Measurements from ENCODE around the gene NCAPG2. TPM values are rescaled to one million over a fixed set of nuclear protein-coding genes. Genes with fewer than 3 reads are reported as not detected.

NCAPG2 gene
- total and polyA plus RNA-seq, 2 of the 13 experiments (the other 11 are each of a cell fraction or from before 2014, with no cell fraction given): 15.1 to 30.7 TPM

DNA sequence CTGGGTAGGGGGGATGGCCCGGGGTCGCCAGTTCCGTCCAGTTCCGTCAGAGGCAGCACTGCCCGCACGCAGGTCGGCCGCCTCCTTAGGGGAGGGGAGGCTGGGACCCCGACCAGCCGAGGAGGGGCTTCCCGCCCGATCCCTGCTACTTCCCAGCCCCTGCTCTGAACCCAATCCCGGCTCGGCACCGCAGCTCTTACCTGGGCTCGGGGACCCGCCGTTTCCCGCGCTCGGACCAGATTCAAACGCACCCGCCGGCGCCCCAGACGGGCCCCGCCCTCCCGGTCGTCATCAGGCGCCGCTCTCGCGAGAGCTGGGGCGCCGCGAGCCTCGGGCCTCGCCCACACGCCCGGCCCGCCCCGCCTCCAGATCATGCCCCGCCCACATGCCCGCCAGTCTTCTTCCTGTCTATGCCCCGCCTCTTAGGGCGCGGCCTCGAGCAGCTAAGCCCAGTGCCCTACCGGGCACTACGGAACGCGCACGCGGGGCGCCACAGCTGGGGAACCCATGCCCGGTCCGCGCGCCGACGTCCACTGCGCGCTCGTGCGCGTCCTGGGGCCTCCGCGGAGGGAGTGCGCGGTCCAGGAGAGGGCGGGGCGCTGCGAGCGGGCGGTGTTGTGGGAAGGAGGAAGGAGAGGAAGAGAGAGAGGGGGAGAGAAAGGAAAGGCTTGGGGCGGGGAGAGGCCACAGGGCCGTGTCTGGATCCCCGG lies at the start of gene NCAPG2 (continued):
- no peak for TF ChIP-seq FOXJ3 (CRISPR knock-in tag; IDR thresholded peaks at IDR 0.05; ENCODE audit: borderline replicate concordance)
- TF ChIP-seq, protein P1, sequence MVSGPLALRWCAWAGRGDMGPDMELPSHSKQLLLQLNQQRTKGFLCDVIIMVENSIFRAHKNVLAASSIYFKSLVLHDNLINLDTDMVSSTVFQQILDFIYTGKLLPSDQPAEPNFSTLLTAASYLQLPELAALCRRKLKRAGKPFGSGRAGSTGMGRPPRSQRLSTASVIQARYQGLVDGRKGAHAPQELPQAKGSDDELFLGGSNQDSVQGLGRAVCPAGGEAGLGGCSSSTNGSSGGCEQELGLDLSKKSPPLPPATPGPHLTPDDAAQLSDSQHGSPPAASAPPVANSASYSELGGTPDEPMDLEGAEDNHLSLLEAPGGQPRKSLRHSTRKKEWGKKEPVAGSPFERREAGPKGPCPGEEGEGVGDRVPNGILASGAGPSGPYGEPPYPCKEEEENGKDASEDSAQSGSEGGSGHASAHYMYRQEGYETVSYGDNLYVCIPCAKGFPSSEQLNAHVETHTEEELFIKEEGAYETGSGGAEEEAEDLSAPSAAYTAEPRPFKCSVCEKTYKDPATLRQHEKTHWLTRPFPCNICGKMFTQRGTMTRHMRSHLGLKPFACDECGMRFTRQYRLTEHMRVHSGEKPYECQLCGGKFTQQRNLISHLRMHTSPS (CRISPR knock-in tag; IDR thresholded peaks at IDR 0.05; ENCODE audit: low read depth): peak; percentile 90
- TF ChIP-seq ZNF749 (CRISPR knock-in tag; IDR thresholded peaks at IDR 0.05; ENCODE audit: borderline replicate concordance): no peak; the same call in 1 of the 2 replicates
- TF ChIP-seq ZNF333 (CRISPR knock-in tag; IDR thresholded peaks at IDR 0.05; ENCODE audit: borderline replicate concordance): peak; percentile 72; the same call in 1 of the 2 replicates
- peak; percentile 89 for TF ChIP-seq SIN3B (IDR thresholded peaks at IDR 0.05; ENCODE audit: low read length)
- TF ChIP-seq PHB2 (IDR thresholded peaks at IDR 0.05; ENCODE audit: partially characterized antibody): no peak
- TF ChIP-seq, protein P2, sequence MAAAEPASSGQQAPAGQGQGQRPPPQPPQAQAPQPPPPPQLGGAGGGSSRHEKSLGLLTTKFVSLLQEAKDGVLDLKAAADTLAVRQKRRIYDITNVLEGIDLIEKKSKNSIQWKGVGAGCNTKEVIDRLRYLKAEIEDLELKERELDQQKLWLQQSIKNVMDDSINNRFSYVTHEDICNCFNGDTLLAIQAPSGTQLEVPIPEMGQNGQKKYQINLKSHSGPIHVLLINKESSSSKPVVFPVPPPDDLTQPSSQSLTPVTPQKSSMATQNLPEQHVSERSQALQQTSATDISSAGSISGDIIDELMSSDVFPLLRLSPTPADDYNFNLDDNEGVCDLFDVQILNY (CRISPR knock-in tag; conservative IDR thresholded peaks at IDR 0.05): peak; percentile 97
- TF ChIP-seq, protein P3, sequence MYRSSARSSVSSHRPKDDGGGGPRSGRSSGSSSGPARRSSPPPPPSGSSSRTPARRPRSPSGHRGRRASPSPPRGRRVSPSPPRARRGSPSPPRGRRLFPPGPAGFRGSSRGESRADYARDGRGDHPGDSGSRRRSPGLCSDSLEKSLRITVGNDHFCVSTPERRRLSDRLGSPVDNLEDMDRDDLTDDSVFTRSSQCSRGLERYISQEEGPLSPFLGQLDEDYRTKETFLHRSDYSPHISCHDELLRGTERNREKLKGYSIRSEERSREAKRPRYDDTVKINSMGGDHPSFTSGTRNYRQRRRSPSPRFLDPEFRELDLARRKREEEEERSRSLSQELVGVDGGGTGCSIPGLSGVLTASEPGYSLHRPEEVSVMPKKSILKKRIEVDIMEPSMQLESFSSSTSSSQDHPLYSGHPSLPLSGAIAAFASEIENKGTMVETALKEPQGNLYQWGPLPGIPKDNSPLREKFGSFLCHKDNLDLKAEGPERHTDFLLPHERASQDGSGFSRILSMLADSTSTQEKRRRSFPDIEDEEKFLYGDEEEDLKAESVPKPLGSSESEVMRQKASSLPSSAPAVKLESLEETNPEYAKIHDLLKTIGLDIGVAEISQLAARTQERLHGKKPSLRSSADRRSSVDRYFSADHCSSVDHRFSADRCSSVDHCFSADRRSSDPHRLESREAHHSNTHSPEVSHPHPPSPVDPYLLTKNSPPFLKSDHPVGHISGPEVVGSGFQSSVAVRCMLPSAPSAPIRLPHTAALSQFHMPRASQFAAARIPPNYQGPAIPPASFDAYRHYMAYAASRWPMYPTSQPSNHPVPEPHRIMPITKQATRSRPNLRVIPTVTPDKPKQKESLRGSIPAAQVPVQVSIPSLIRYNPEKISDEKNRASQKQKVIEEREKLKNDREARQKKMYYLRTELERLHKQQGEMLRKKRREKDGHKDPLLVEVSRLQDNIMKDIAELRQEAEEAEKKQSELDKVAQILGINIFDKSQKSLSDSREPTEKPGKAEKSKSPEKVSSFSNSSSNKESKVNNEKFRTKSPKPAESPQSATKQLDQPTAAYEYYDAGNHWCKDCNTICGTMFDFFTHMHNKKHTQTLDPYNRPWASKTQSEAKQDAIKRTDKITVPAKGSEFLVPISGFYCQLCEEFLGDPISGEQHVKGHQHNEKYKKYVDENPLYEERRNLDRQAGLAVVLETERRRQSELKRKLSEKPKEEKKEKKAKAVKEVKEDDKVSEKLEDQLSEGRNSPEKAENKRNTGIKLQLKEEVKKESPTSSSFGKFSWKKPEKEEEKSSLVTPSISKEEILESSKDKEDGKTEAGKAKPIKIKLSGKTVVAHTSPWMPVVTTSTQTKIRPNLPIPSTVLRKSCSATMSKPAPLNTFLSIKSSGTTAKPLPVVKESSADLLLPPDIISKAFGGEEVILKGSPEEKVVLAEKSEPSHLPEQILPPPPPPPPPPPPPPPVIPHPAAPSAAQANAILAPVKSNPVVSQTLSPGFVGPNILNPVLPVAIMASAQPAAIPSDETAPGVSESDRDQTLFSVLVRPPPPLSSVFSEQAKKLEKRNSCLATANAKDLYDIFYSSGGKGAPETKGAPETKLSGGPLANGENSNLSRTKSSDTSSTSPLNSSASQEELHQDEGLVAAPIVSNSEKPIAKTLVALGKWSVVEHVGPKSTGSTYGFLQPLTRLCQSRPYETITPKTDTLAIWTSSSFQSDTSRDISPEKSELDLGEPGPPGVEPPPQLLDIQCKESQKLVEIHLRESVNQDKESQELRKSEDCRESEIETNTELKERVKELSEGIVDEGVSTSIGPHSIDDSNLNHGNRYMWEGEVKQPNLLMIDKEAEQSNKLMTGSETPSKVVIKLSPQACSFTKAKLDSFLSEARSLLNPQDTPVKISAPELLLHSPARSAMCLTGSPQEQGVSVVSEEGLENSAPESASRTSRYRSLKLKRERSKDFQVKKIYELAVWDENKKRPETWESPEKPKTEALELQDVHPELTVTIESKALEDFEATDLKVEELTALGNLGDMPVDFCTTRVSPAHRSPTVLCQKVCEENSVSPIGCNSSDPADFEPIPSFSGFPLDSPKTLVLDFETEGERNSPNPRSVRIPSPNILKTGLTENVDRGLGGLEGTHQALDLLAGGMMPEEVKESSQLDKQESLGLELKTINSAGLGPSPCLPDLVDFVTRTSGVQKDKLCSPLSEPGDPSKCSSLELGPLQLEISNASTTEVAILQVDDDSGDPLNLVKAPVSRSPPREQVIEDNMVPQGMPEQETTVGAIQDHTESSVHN (CRISPR knock-in tag; IDR thresholded peaks at IDR 0.05): 0 out of 2 replicates have a peak, but pooled peaks have one; percentile 41
- TF ChIP-seq RNF2 (conservative IDR thresholded peaks at IDR 0.05; ENCODE audit: low read depth): peak; percentile 58; the same call in 1 of the 2 replicates
- no peak for TF ChIP-seq CREM (IDR thresholded peaks at IDR 0.05)
- no peak for TF ChIP-seq CREM (CRISPR knock-in tag; IDR thresholded peaks at IDR 0.05)
- TF ChIP-seq, protein P4, sequence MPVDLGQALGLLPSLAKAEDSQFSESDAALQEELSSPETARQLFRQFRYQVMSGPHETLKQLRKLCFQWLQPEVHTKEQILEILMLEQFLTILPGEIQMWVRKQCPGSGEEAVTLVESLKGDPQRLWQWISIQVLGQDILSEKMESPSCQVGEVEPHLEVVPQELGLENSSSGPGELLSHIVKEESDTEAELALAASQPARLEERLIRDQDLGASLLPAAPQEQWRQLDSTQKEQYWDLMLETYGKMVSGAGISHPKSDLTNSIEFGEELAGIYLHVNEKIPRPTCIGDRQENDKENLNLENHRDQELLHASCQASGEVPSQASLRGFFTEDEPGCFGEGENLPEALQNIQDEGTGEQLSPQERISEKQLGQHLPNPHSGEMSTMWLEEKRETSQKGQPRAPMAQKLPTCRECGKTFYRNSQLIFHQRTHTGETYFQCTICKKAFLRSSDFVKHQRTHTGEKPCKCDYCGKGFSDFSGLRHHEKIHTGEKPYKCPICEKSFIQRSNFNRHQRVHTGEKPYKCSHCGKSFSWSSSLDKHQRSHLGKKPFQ (CRISPR knock-in tag; IDR thresholded peaks at IDR 0.05; ENCODE audit: insufficient replicate concordance): no peak
- TF ChIP-seq, protein P5, sequence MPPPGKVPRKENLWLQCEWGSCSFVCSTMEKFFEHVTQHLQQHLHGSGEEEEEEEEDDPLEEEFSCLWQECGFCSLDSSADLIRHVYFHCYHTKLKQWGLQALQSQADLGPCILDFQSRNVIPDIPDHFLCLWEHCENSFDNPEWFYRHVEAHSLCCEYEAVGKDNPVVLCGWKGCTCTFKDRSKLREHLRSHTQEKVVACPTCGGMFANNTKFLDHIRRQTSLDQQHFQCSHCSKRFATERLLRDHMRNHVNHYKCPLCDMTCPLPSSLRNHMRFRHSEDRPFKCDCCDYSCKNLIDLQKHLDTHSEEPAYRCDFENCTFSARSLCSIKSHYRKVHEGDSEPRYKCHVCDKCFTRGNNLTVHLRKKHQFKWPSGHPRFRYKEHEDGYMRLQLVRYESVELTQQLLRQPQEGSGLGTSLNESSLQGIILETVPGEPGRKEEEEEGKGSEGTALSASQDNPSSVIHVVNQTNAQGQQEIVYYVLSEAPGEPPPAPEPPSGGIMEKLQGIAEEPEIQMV (CRISPR knock-in tag; IDR thresholded peaks at IDR 0.05; ENCODE audit: low read depth): peak; percentile 94
- TF ChIP-seq ZNF75D (CRISPR knock-in tag; IDR thresholded peaks at IDR 0.05; ENCODE audit: borderline replicate concordance): no peak

Data from HepG2 (cell line).